Activated CD4-positive, alpha-beta T cell treated with anti-CD3 and anti-CD28 coated beads for 36 hours (primary cell): ENCODE data around the gene MED15. TPM values are rescaled to one million over a fixed set of nuclear protein-coding genes. Genes with fewer than 3 reads are reported as not detected.
A peak's percentile ranks its signal among the peaks of the same experiment; 100 is the strongest.

ENCODE experiments used
- ATAC-seq: fragments of 200-7000 bp; cut with Tn5 transposase; one replicate; pipeline ENCODE4 v1.10.0; 2021; ENCODE audit warnings: mild to moderate bottlenecking, moderate library complexity
- CTCF ChIA-PET: fragments of 350-600 bp; sonication (Branson Sonifier 250); formaldehyde crosslinking; loops from one replicate; lab custom pipeline; 2021; ENCODE audit warnings: antibody characterized with exemption; lab: Charles Lee
- POLR2A ChIA-PET: fragments of 350-600 bp; sonication (Branson Sonifier 250); formaldehyde crosslinking; loops from one replicate; lab custom pipeline; 2021; ENCODE audit warnings: antibody characterized with exemption, inconsistent platforms; lab: Charles Lee
- DNase-seq: peaks from one replicate; pipeline ENCODE4 v3.0.0-alpha.2; 2020
- H3K27ac Mint-ChIP-seq: one replicate; pipeline ENCODE4 v1.8.0; 2021; ENCODE audit warnings: mixed read lengths
- H3K27me3 Mint-ChIP-seq: one replicate; pipeline ENCODE4 v1.8.0; 2021; ENCODE audit warnings: mixed read lengths
- H3K36me3 Mint-ChIP-seq: one replicate; pipeline ENCODE4 v1.8.0; 2021; ENCODE audit warnings: low read depth, mixed read lengths
- H3K4me1 Mint-ChIP-seq: one replicate; pipeline ENCODE4 v1.8.0; 2021; ENCODE audit warnings: mixed read lengths
- H3K4me3 Mint-ChIP-seq: one replicate; pipeline ENCODE4 v1.8.0; 2021; ENCODE audit warnings: mild to moderate bottlenecking, moderate library complexity, mixed read lengths
- H3K9me3 Mint-ChIP-seq: one replicate; pipeline ENCODE4 v1.8.0; 2021; ENCODE audit warnings: low read depth, mixed read lengths
- intact Hi-C, 2 experiments: fragments of 100-400 bp; cut with DNase I in 1 of 2; cut with micrococcal nuclease in 1 of 2; formaldehyde crosslinking; loops; one replicate each; pipeline versions ENCODE4 v1.14.2 to v1.15.1; 2022 to 2024; cut with DNase I, micrococcal nuclease
- total RNA-seq, 2 experiments: library from RNA; stranded (reverse); gene quantifications; one replicate each; pipeline ENCODE4 v1.2.3, GENCODE V29; 2021

The MED15 gene
- total RNA-seq, 2 experiments from 2014 or later: 84.4 to 107 TPM

- POLR2A ChIA-PET: interaction anchor here (0.6 kb wide), 1 partner anchor 1656 kb away, joined by 3 read pairs; no protein-coding TSS in a partner anchor
- DNase-seq: no peak
- Mint-ChIP-seq H3K4me1 (peaks cover 8% of the 10 kb centered on the region), H3K4me3 (no peak overlapping the region), H3K36me3 (peaks cover 11% of the 10 kb centered on the region), H3K27ac (no peak overlapping the region), H3K27me3 (no peaks in the 10 kb centered on the region), H3K9me3 (no peaks in the 10 kb centered on the region)
- CTCF ChIA-PET: interaction anchor here (0.9 to 1.4 kb wide), 3 partner anchors 11 to 167 kb away, joined by 3 to 4 read pairs (median 3); no protein-coding TSS in a partner anchor
- intact Hi-C loops: no loop called here
- no peak for ATAC-seq
These were observed 23.6 kb upstream of the MED15 start for GRCh38 chr22:20483771-20484170.

- CTCF ChIA-PET: interaction anchor here (0.7 to 1.4 kb wide), 2 partner anchors 62 to 67 kb away, joined by 3 read pairs; no protein-coding TSS in a partner anchor
These were observed 22.3 kb upstream of the MED15 start for GRCh38 chr22:20484948-20485683.

GRCh38 chr22:20486229-20486628, 21.2 kb upstream of the MED15 start:
- H3K36me3 Mint-ChIP-seq: peaks cover 10% of the 10 kb centered on the region

More at GRCh38 chr22:20484948-20485683, 22.3 kb upstream of the MED15 start:
- no peaks in the 10 kb centered on the region for H3K27me3 Mint-ChIP-seq
- intact Hi-C loops: no loop called here
- no peak overlapping the region for H3K27ac Mint-ChIP-seq
- H3K4me3 Mint-ChIP-seq: no peak overlapping the region
- DNase-seq (no peak), ATAC-seq (no peak)
- POLR2A ChIA-PET: interaction anchor here (0.7 kb wide), 1 partner anchor 180 kb away, joined by 6 read pairs; no protein-coding TSS in a partner anchor
- peaks cover 10% of the 10 kb centered on the region for H3K36me3 Mint-ChIP-seq
- peaks cover 9% of the 10 kb centered on the region for H3K4me1 Mint-ChIP-seq
- H3K9me3 Mint-ChIP-seq: no peaks in the 10 kb centered on the region

GRCh38 chr22:20487715-20488114, 19.7 kb upstream of the MED15 start:
- Mint-ChIP-seq H3K4me3 (no peak overlapping the region), H3K9me3 (no peaks in the 10 kb centered on the region), H3K4me1 (peaks cover 28% of the 10 kb centered on the region), H3K36me3 (peaks cover 8% of the 10 kb centered on the region), H3K27me3 (no peaks in the 10 kb centered on the region), H3K27ac (no peak overlapping the region)
- intact Hi-C loops: no loop called here
- no peak for ATAC-seq
- DNase-seq: no peak
- ChIA-PET POLR2A (no interaction called here), CTCF (no interaction called here)

More at GRCh38 chr22:20486229-20486628, 21.2 kb upstream of the MED15 start:
- ChIA-PET CTCF (no interaction called here), POLR2A (no interaction called here)
- Mint-ChIP-seq H3K4me3 (no peak overlapping the region), H3K27ac (no peak overlapping the region), H3K27me3 (no peaks in the 10 kb centered on the region), H3K9me3 (no peaks in the 10 kb centered on the region), H3K4me1 (peaks cover 19% of the 10 kb centered on the region)
- no peak for ATAC-seq
- no peak for DNase-seq
- intact Hi-C loops: no loop called here

- ChIA-PET CTCF (no interaction called here), POLR2A (no interaction called here)
- H3K4me1 Mint-ChIP-seq: peaks cover 34% of the 10 kb centered on the region
- no peak for ATAC-seq
- no peak overlapping the region for H3K27ac Mint-ChIP-seq
- no peaks in the 10 kb centered on the region for H3K27me3 Mint-ChIP-seq
- DNase-seq: no peak
- H3K36me3 Mint-ChIP-seq: peaks cover 10% of the 10 kb centered on the region
- intact Hi-C loops: no loop called here
- H3K9me3 Mint-ChIP-seq: no peaks in the 10 kb centered on the region
- no peak overlapping the region for H3K4me3 Mint-ChIP-seq
These were observed 18.5 kb upstream of the MED15 start for GRCh38 chr22:20488946-20489345.

- Mint-ChIP-seq H3K9me3 (no peaks in the 10 kb centered on the region), H3K27me3 (no peaks in the 10 kb centered on the region), H3K27ac (no peak overlapping the region), H3K4me3 (no peak overlapping the region), H3K4me1 (peaks cover 42% of the 10 kb centered on the region), H3K36me3 (peaks cover 10% of the 10 kb centered on the region)
- POLR2A ChIA-PET: no interaction called here
- ATAC-seq (peak; percentile 47), DNase-seq (no peak)
- CTCF ChIA-PET: interaction anchor here (0.7 to 1.4 kb wide), 3 partner anchors 22 to 34 kb away, joined by 3 to 4 read pairs (median 3); no protein-coding TSS in a partner anchor
- intact Hi-C loops: loop anchor here (1.0 to 10.0 kb wide), 3 partner anchors 25 to 636 kb away; partner anchors contain the start of genes GNB1L (in 1 of the 2) and RTL10 (in 1 of the 2)
These were observed 17.0 kb upstream of the MED15 start for GRCh38 chr22:20490183-20490940.

GRCh38 chr22:20490941-20491307, 16.5 kb upstream of the MED15 start:
- Mint-ChIP-seq H3K9me3 (no peaks in the 10 kb centered on the region), H3K27me3 (no peaks in the 10 kb centered on the region), H3K36me3 (peaks cover 10% of the 10 kb centered on the region), H3K27ac (no peak overlapping the region), H3K4me3 (no peak overlapping the region), H3K4me1 (peaks cover 42% of the 10 kb centered on the region)
- intact Hi-C loops: loop anchor here (1.0 to 10.0 kb wide), 3 partner anchors 24 to 636 kb away; partner anchors contain the start of genes GNB1L (in 1 of the 2) and RTL10 (in 1 of the 2)
- POLR2A ChIA-PET: no interaction called here
- ATAC-seq: no peak
- no peak for DNase-seq
- CTCF ChIA-PET: interaction anchor here (0.7 to 1.4 kb wide), 2 partner anchors 30 to 60 kb away, joined by 3 to 4 read pairs; no protein-coding TSS in a partner anchor

GRCh38 chr22:20491346-20491745, 16.1 kb upstream of the MED15 start:
- Mint-ChIP-seq H3K9me3 (no peaks in the 10 kb centered on the region), H3K27ac (no peak overlapping the region), H3K4me3 (no peak overlapping the region), H3K4me1 (peaks cover 43% of the 10 kb centered on the region), H3K27me3 (no peaks in the 10 kb centered on the region), H3K36me3 (peaks cover 7% of the 10 kb centered on the region)
- DNase-seq (no peak), ATAC-seq (no peak)
- POLR2A ChIA-PET: no interaction called here
- CTCF ChIA-PET: interaction anchor here (0.7 kb wide), 1 partner anchor 60 kb away, joined by 4 read pairs; no protein-coding TSS in a partner anchor
- intact Hi-C loops: loop anchor here (5.0 to 10.0 kb wide), 2 partner anchors 34 to 637 kb away; partner anchors contain the start of genes GNB1L (in 1 of the 2) and RTL10 (in 1 of the 2)

GRCh38 chr22:20494978-20495860, 12.2 kb upstream of the MED15 start, which contains the start of gene KLHL22:
Gene KLHL22 (minus strand): TSS chr22:20495795. CDS start chr22:20489211, 6,584 bp downstream.
- peaks cover 2% of the 10 kb centered on the region for H3K36me3 Mint-ChIP-seq
- intact Hi-C loops: loop anchor here (1.0 to 10.0 kb wide), 5 partner anchors 20 to 640 kb away; partner anchors contain the start of genes GNB1L (in 1 of the 2), RTL10 (in 1 of the 2) and TRMT2A (in 1 of the 2)
- H3K9me3 Mint-ChIP-seq: no peaks in the 10 kb centered on the region
- POLR2A ChIA-PET: interaction anchor here (1.3 to 1.4 kb wide), 2 partner anchors 13 to 14 kb away, joined by 5 to 7 read pairs; partner anchors contain the start of gene MED15
- ATAC-seq (peak; percentile 1), DNase-seq (peak; percentile 61)
- H3K4me1 Mint-ChIP-seq: peaks cover 38% of the 10 kb centered on the region
- peak within 1 kb of the TSS; percentile 76 for H3K4me3 Mint-ChIP-seq
- CTCF ChIA-PET: interaction anchor here (0.7 to 2.6 kb wide), 6 partner anchors 11 to 175 kb away, joined by 3 to 14 read pairs (median 5); partner anchors contain the start of gene DGCR6L
- no peaks in the 10 kb centered on the region for H3K27me3 Mint-ChIP-seq
- H3K27ac Mint-ChIP-seq: peak within 1 kb of the TSS; percentile 70
